A549 treated with dexamethasone at 1 μM for 4 hours (cell line): ENCODE results near the gene SLC17A3. TPM values are rescaled to one million over a fixed set of nuclear protein-coding genes. Genes with fewer than 3 reads are reported as not detected.

Experiments used
- total RNA-seq: library from RNA; stranded (reverse); fragments of 200-300 nt; extraction: Qiagen RNA extraction; gene quantifications from 5 replicates; pipeline ENCODE4 v1.2.3, GENCODE V29; 2022

Gene SLC17A3, protein sequence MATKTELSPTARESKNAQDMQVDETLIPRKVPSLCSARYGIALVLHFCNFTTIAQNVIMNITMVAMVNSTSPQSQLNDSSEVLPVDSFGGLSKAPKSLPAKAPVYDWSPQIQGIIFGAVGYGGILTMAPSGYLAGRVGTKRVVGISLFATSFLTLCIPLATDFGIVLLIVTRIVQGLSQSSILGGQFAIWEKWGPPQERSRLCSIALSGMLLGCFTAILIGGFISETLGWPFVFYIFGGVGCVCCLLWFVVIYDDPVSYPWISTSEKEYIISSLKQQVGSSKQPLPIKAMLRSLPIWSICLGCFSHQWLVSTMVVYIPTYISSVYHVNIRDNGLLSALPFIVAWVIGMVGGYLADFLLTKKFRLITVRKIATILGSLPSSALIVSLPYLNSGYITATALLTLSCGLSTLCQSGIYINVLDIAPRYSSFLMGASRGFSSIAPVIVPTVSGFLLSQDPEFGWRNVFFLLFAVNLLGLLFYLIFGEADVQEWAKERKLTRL
- 0.86 to 1.3 TPM (median 1.1 TPM) in 5 replicates for total RNA-seq

DNA sequence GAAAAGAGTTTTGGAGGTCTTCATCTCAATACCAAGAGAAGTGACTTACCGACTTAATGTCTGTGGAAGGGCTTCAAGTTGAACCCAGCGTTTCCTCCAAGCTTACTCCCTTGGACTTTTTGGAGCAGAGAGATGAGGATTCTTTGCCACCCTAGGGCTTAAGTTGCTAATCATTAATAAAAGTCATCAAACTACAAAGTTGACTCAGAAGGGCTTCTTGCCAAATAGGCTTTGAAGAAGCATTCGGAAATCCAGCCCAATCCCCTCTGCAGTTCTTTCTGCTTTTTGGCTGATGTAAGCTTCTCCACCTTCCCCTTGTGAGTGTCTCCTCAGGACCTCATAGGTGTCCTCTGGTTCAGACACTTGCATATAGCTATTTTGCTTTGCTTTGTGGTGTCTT is at the start of gene SLC17A3:
Gene SLC17A3, minus strand, starts transcription at position 126 of the 400 bp plus-strand sequence. CDS start 5,856 bp downstream, outside the sequence.

DNA sequence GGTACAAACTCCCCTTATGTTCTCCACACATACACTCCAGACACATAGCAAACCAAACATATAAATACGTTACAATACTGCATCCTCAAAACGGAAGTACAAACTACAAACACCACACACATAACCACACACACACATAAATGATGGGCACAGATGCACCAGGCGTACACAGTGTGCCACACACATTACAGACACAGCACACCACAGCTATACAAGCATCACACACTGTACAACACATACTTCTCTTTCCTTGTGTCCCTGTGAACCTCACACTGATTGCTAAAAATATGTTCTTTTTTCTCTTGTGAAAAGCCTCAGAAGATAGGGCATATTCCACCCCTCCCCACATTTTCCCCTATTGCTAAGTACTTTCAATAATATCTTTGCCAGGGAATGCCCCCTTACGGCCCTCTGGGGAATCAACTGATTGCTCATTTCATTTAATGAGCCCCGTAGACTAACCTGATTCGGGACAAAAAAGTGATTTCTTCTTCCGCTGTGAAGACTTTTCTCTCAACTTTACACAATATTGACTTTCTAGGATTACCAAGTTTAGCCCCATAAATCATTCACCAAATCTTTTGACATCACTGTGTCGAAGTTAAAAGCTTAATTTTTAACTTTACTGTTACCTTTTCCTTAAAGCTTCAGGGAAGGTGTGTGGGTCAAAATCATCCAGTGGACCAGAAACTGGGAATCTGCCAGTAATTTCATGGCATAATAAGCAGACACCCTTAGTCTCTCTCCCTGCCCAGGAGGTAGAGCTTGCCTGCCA is 42.3 kb downstream of the SLC17A3 start, which contains the start of gene SLC17A1:
Gene SLC17A1, minus strand, starts transcription at position 521 of the 775 bp plus-strand sequence. CDS start 1,495 bp downstream, outside the sequence.

Other genes starting within 250 kb of the SLC17A3 start
- gene SCGN, start 222.0 kb downstream of the SLC17A3 start, total RNA-seq = 0.20 to 0.39 TPM (median 0.28 TPM) in 4 of 5 replicates, not detected in the other
- gene SLC17A4, start 119.5 kb downstream of the SLC17A3 start, total RNA-seq = 0.02 TPM in 1 of 5 replicates, not detected in the others
- gene SLC17A1, start 42.2 kb downstream of the SLC17A3 start, total RNA-seq = 0.09 TPM in 1 of 5 replicates, not detected in the others
- not detected in 5 replicates for gene SLC17A2, start 56.4 kb upstream of the SLC17A3 start, total RNA-seq
- gene TRIM38, start 88.6 kb upstream of the SLC17A3 start, total RNA-seq = 1.7 to 2.0 TPM (median 1.9 TPM) in 5 replicates
- 11.0 to 15.1 TPM (median 14.1 TPM) in 5 replicates for gene HFE, start 213.2 kb upstream of the SLC17A3 start, total RNA-seq